ENCODE measurements around the gene TENM3.

DNA sequence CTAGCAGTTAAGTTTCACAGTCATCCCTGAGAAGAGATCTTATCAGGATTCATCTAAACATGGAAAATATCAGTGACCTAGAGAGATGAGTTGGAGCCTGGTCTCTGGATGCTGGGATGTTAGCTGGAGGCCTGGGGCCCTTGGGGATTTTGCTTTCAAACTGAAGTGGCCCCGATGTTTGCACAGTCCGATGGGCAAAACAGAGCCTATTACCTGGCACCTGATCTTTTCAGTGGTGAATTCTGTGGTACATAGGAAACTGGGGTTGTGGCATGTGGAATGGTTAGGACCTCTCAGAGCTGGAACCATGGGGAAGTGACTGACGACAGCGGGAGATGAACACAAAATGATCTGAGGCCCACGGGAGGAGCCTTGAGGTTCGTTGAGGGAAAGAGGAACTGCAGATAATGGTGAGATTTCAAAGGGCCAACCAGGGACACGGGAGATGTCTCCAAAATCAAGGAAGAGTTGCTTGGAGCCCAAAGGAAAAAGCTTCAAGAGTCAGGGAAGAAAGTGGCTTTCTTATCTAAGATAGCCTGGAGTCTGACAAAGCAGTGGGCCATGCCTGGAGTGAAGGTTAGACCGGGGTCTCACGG, 17.8 kb upstream of the TENM3 start:
- TF ChIP-seq, protein P1, sequence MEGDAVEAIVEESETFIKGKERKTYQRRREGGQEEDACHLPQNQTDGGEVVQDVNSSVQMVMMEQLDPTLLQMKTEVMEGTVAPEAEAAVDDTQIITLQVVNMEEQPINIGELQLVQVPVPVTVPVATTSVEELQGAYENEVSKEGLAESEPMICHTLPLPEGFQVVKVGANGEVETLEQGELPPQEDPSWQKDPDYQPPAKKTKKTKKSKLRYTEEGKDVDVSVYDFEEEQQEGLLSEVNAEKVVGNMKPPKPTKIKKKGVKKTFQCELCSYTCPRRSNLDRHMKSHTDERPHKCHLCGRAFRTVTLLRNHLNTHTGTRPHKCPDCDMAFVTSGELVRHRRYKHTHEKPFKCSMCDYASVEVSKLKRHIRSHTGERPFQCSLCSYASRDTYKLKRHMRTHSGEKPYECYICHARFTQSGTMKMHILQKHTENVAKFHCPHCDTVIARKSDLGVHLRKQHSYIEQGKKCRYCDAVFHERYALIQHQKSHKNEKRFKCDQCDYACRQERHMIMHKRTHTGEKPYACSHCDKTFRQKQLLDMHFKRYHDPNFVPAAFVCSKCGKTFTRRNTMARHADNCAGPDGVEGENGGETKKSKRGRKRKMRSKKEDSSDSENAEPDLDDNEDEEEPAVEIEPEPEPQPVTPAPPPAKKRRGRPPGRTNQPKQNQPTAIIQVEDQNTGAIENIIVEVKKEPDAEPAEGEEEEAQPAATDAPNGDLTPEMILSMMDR (IDR thresholded peaks at IDR 0.05): no peak
- no peak for TF ChIP-seq POLR2A (IDR thresholded peaks at IDR 0.05)

Measured in adrenal gland (tissue), 5 donors.